ENCODE results near the gene RRN3.
"Not testable (repeated sequence)": the region's sequence is repeated elsewhere in the genome, so short reads cannot be mapped to it uniquely, and the experiment has no call there.

The RRN3 gene

DNA sequence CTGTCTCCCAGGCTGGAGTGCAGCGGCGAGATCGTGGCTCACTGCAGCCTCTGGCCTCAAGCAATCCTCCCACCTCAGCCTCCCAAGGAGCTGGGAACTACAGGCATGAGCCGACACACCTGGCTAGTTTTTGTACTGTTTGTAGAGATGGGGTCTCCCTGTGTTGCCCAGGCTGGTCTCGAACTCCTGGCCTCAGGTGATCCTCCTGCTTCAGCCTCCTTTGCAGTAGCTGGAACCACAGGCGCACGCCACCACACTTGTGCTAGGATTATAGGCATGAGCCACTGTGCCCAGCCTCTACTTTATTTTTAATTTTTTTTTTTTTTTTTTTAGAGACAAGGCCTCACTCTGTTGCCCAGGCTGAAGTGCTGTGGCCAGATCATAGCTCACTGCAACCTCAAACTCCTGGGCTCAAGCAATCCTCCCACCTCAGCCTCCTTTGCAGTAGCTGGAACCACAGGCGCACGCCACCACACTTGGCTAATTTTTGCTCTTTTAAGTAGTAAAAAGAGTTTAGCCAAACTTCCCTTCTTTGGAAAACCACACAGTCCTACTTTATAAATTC, 42.6 kb downstream of the RRN3 start:
- DNase-seq = no peak

DNA sequence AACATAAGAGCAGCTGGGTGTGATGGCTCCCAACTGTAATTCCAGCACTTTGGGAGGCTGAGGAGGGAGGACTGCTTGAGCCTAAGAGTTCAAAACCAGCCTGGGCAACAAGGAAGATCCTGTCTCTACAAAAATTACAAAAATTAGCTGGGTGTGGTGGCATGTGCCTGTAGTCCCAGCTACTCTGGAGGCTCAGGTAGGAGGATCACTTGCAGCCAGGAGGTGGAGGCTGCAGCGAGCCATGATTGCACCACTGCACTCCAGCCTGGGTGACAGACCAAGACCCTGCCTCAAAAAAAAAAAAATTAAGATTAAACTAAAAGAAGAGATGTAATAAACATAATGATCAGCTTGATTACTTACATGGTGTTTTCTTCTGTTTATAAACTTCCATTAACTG, 43.6 kb downstream of the RRN3 start:
- not testable (repeated sequence) for DNase-seq

GRCh38 chr16:15049581-15050180, 44.4 kb downstream of the RRN3 start:
- DNase-seq = no peak

DNA sequence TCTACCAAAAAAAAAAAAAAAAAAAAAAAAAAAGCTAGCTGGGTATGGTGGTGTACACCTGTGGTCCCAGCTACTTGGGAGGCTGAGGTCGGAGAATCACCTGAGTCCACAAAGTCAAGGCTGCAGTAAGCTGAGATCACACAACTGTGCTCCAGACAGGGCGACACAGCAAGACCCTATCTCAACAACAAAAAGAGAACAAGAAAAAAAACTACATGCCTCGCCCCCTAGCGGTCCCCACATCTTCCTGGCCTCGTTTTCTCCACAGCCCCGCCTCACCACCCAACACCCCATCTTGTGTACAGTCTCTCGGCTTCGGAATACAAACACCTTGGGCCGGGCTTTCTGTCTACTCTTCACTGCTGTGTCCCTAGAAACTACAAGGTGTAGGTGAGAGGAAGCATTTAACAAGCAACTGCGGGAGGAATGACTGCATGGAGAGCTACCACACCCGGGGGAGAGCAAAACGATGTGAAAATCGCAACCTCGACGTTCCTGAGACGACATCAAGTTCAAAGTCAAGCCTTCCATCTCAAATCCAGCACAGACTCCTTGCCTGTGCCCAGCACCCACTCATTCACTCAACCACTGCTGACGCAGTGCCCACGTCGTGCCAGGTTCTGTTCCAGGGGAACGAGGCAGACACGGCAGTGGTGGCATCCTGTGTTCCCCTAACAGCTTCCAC, 47.2 kb downstream of the RRN3 start:
- no peak for DNase-seq

GRCh38 chr16:15045270-15045669, 48.8 kb downstream of the RRN3 start:
- DNase-seq = not testable (repeated sequence)

DNA sequence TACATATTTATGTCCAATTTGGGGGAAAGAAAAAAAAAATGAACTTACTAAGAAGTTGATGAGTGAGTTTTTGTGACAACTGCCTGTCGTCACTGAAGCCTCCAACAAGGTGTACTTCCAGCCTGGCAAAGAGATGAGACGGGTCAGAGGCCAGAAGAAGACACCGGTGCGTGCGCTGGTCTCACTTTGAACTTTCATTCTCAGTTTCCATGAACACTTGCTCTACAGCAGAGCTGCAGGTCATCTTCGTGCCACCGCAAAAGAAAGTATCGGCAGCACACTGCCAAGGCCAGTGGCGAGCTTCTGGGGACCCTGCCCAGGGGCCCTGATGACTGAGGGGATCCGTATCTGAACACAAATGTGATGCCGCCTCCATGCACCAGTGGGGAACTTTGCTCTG, 49.8 kb downstream of the RRN3 start:
- DNase-seq = no peak

DNA sequence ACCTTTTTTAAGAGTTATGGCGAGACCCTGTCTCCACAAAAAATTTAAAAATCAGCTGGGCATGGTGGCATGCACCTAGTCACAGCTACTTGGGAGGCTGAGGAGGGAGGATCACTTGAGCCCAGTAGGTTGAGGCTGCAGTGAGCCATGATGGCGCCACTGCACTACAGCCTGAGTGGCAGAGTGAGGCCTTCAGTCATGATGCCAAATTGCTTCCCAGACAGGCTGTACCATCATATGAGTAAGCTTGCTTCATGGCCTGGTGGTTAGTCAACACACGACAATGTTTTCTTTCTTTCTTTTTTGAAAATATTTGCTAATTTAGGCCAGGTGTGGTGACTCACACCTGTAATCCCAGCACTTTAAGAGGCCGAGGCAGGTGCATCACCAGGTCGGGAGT, 50.7 kb downstream of the RRN3 start:
- DNase-seq = no peak

- DNase-seq = no peak
Observed at GRCh38 chr16:15041271-15042004, 52.6 kb downstream of the RRN3 start.

DNA sequence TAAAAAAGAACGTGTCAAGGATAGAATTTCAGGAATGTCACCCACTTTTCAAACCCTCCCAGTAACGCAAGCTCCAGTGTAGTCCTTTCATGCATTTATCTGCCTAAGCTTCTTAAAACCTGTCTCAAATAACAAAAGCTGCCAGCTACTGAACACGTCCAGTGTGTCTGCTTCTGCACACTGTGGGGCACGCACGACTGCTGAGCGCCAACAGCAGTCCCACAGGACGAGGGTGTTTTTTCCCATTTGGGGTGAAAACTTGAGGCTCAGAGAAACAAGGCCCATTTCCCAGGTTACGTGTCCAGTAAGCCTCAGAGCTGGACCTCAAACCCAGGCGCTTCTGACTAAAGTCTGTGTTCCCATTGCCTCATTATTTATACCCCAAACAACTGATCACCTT, 55.4 kb downstream of the RRN3 start:
- no peak for DNase-seq

GRCh38 chr16:15037745-15038144, 56.3 kb downstream of the RRN3 start:
- DNase-seq = no peak

DNA sequence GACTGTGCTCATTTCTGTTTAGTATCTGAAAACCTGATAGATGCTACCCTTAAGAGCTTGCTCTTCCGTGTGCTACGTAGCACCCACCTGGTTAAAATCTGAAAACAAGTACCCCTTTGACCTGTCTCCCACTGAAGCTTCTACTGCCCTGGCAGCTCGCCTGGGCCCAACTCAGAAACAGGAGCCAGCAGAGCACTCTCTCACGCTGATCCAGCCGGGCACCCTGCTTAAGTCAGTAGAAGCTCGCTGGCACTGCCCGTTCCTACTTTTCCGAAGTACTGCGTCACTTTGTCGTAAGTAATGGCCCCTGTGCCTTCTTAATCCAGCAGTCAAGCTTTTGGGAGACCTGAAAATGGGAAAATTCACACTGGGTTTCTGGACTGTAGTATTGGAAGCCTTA, 57.1 kb downstream of the RRN3 start:
- DNase-seq = no peak

DNA sequence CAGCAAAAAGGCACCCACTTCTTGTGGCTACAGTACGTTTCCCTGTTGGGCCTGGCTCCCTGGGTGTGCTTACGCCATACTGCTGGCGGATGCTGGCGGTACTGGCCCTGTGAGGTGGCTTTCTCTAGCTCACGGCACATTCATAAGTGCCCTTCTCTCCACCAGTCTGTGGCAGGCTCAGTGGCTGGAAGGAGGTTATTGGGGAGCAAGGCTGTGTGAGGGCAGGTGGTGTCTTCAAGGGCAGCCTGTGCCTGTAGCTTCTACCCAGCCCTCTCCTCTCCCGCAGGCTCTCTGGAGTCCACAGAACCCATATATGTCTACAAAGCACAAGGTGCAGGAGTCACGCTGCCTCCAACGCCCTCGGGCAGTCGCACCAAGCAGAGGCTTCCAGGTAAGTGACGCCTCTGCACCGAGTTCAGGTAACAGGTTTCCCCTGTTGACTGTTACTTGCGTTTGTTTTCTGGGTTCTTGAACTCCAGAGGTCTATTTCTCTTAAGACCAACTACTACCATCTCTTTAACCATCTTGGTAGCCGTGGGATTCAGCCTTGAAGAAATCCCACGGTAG, 58.8 kb downstream of the RRN3 start:
- DNase-seq = no peak

DNA sequence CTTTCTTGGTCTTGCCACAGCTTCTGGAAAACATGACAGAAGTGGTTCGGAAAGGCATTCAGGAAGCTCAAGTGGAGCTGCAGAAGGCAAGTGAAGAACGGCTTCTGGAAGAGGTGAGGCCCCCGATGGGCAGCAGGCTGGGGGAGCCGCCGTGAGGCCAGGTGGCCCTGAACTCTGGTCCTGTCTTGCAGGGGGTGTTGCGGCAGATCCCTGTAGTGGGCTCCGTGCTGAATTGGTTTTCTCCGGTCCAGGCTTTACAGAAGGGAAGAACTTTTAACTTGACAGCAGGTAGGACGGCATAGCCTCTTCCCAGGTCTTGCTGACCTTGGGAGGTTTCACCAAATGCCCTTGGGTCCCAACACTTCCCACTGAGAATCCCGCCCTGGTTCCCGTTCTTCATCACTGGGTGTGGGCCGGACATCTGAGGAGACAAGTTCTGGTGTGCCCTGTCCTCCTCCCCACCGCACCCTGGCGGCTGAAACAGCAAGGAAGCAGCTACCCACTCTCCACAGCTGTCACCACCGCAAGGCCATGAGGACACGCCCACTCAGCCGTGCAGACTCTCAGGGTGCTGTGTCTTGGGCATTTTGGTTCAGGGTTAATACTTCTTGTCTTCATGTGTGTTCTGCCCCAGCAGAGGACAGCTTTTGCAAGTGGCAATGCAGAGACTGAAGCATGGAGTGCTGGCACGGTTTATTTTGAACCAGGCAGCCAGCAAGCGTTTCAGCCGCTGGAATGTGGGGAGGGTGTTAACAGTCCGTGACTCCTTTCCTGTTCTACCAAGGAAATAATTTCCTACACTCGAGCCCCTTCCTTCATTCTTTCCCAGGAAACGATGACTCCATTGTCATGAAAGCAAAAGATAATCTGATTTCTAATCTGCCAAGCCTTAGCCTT, 59.6 kb downstream of the RRN3 start:
- no peak for DNase-seq

DNA sequence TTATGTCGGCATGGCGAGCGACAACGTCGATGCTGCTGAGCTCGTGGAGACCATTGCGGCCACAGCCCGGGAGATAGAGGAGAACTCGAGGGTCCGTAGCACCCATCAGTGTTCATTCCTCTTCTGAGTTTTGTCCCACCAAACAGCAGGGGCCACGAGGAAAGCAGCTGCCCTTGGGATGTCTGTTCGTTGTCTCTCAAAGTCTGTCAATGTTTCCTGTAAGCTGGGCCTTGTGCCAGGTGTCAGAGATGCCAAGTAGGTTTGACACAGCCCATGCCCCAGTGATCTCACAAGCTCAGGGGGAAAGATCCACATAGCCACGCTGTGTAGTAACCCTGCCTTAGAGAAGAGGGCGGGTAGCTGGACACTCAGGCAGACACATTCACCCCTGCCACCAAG, 60.8 kb downstream of the RRN3 start:
- no peak for DNase-seq

GRCh38 chr16:15032547-15033308, 61.3 kb downstream of the RRN3 start:
- DNase-seq = no peak

DNA sequence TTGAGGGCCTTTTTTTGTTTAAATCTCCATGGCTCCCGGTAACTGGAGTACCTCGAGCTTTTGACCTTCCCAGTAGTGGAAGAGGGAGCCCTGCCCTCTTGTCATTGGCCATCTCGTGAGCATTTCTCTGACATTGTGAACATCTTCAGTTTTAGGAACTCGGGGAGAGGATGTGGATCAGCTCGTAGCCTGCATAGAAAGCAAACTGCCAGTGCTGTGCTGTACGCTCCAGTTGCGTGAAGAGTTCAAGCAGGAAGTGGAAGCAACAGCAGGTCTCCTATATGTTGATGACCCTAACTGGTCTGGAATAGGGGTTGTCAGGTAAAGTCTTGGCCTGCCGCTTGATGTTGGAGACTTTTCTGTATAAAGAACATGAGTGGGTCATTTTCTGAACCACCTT, 62.5 kb downstream of the RRN3 start:
- DNase-seq = no peak

GRCh38 chr16:15031179-15031578, 62.9 kb downstream of the RRN3 start:
- no peak for DNase-seq

DNA sequence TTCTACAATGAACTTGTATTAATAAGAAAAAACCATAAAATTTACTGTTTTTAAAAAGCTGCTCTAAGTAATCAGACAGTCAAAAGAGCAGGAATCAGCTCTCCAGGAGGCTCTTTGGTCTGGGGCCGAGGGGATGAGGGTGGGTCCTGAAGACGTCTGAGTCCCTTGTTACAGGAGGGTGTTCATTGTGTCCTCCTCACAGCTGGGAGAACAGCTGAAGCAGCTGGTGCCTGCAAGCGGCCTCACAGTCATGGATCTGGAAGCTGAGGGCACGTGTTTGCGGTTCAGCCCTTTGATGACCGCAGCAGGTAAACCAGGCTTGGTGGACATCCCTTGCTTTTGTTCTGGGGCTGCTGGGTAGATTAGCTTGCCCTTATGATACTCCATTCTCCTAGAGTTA, 64.3 kb downstream of the RRN3 start:
- DNase-seq = not testable (repeated sequence)

DNA sequence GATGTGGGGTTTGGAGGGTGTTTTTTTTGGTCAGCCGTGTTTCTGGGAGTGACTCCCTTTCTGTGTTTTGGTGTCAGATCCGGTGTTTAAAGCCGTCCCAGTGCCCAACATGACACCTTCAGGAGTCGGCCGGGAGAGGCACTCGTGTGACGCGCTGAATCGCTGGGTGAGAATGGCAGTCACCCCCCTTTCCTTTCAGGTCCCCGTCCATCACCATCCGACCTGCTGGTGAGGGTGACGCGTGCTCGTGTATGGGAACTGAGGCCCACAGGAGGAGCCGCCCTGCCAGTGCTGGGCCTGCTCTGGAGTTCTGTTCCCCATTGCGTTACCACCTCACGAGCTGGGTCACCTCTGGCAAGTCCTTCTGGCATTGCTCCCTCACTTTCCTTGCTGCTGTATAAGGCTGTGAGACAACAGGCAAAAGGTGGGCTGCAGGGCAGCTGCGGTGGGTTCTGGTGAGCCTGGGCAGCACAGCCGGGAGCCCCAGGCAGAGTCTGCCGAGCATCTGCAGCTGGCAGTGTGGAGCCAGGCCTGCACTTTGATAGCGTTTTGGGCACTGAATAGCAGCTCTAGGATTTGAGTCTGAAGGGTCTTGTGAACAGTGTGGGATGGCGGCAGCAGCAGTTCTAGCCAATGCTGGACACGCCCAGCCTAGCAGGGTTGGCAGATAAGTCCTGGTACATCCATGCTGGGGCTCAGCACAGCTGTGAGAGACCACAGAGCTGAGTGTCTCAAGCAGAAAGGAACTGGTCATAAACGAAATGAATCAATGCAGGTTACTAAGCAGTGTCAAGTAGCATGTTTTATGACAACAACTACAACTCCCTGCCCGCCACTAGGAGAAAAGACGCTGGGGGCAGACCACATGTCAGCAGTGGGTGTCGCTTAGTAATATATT, 65.0 kb downstream of the RRN3 start:
- DNase-seq = not testable (repeated sequence)

GRCh38 chr16:15028345-15028715, 65.7 kb downstream of the RRN3 start:
- DNase-seq = not testable (repeated sequence)

All from NCI-H510A (cell line).